AG08395 (cell line): ENCODE results near the gene AKR1C2.
"Not testable (repeated sequence)": the region's sequence is repeated elsewhere in the genome, so short reads cannot be mapped to it uniquely, and the experiment has no call there.

Source experiments
- DNase-seq: peaks from one replicate; pipeline ENCODE4 v3.0.0; 2012; ENCODE audit warnings: mixed read lengths, low spot score

The AKR1C2 gene

DNA sequence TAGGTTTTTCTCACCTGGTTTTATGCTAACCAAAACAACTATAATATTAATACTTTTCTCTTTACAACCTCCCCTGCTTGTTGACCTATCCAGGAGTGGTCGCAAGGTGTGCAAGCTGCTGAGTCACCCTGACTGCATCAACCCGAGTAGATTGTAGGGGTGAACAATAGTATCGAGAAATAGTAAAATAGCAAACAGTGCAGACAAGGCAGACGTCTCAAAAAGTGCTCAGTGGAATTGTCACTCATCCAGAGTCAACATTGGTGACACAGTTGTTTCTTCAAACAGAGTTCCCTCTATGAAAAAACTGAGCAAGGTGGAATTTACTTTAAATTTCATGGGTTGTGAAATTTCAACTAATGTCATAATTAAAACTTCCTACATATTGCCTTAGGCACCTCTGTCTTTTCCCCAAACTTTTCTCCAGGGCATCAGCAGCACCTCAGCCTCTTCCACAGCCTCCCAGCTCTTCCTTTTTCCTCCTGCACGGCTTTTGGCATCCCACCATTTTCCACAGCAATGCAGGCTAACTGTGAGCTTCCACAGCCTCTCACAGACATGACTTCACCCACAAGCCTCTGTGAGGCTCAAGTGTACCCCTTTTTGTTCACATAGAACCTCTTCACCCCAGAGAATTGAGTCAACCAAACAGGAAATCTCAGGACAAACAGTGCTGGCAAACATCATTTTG is 46.6 kb downstream of the AKR1C2 start:
- not testable (repeated sequence) for DNase-seq

DNA sequence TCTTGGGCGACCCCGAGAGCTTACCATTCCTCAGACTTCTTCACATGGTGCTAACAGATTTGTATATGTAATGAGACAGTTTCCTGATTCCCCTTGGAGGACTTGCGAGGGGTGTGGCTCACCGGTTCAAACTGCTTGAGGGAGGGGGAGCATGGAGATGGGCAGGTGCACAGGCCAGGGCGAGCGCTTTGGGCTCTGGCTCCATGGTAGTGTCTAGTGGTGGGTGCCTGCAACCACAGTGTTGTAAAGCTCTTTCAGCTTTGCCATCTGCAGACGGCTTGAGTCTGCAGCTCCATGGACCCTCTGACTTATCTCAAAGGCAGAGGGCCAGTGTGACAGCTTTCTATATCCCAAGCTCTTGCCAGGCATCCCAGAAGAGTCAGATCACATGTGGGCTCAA is 47.6 kb downstream of the AKR1C2 start:
- DNase-seq = not testable (repeated sequence)

DNA sequence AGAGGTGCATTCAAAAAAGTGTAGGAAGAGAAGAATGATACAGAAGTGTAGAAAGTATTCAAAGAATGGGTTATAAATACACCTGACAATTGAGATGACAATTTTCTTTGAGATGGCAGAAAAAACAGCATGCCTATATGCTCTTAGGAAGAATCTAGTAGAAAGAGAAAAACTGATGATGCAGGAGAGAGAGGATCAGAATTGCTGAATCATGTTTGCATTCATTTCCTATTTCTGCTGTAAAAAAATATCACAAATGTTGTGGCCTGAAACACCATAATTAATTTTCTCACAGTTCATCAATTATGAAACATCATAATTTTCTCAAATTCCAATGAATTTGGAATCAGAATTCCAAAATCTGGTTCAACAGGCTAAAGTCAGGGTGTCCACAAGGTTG is 50.3 kb downstream of the AKR1C2 start:
- DNase-seq = no peak

DNA sequence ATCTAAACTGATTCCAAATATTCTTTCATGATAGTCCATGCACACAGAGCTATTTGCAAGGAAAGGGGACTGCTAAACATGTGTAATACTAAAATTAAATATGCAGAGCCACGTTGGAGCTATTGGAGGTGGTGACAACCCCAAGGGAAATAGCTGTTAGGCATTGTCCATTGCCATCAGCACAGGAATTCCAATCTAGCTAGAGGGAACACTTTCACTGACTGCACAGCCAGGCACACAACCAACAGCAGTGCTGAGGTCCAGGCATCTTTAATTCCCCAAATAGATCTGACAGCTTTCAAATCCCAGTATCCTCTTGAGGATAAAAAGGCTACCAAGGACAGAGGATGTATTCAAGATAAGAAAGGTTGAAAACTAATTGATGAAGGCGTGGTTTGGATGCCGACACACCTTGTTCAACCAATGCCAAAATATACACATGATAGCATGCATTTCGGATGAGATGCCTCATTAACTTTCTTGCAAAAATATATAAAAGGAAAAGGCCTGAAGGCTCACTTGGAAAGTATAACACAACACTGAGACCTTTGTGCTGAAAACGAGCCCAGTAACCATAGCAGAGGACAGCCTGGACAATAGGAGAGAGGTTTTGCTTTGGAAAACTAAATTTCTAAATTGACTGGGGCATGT is 52.0 kb downstream of the AKR1C2 start:
- not testable (repeated sequence) for DNase-seq

DNA sequence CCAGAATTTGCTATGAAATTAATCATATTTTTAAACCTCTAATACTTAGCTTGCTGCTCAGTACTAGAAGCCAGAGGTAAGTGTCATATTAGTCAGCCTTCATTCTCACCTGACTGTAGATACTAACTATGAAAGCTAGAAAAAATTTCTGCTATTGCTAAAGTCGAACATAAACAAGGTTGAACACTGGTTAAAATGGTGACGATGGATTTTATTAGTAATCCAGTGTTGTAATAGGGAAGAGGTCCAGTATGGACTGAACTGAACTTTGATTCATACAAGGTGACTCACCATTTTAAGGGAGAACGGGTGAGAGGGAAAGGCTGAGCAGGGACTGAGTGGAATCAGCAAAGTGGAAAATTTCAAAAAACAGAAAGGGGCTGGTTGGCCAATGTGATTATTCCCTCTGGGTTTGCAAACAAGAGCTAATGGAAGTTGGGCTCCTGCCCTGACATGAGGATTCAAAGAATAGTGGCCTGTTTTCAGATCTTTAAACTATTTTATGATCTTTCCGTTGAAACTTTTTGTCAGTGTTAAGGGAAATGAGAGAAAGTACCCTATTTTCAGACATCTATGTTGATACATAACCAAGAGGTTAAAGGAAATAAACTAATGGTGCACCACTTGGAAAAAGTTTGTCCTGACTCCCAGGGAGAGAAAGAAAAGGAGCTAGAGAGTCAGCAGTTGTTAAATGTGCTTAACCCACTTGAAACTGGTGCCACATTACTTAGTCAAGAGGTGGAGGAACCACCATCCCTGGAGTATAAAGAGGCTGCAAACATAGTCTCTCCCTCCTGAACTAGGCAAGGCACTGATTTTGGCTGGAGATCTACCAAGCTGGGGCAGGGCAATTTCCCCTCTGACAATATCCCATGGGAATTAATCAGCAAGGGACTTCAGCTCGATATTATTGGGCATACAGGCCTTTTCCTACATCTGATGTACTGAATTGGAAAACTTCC is 55.7 kb downstream of the AKR1C2 start:
- peak; percentile 94 for DNase-seq

DNA sequence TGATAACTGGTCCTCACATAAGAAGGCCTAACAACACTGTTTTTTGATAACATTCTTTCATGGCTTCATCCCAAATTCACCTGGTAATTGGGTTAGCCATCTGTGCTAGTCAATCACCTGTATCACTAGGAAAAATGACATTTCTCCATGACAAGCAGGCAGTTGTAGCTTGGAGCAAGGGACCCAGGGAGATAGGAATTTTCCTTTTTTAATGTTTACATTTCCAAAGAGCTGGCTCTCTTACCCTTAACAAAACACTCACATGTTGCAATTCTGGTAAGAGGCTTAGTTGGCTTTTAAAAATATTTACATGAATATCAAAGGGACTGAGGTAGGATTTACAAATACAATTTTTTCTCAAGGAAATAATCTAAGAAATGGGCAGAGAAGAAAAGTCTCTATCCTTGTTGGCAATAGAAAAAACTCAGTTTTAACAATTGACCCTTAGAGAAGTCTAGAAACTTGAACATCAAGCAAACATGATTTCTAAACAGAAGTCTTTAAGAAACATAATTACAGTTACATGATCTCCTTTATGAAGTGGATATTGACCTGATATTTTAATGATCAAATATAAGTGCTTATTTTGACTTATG is 56.5 kb downstream of the AKR1C2 start:
- DNase-seq = peak; percentile 4

DNA sequence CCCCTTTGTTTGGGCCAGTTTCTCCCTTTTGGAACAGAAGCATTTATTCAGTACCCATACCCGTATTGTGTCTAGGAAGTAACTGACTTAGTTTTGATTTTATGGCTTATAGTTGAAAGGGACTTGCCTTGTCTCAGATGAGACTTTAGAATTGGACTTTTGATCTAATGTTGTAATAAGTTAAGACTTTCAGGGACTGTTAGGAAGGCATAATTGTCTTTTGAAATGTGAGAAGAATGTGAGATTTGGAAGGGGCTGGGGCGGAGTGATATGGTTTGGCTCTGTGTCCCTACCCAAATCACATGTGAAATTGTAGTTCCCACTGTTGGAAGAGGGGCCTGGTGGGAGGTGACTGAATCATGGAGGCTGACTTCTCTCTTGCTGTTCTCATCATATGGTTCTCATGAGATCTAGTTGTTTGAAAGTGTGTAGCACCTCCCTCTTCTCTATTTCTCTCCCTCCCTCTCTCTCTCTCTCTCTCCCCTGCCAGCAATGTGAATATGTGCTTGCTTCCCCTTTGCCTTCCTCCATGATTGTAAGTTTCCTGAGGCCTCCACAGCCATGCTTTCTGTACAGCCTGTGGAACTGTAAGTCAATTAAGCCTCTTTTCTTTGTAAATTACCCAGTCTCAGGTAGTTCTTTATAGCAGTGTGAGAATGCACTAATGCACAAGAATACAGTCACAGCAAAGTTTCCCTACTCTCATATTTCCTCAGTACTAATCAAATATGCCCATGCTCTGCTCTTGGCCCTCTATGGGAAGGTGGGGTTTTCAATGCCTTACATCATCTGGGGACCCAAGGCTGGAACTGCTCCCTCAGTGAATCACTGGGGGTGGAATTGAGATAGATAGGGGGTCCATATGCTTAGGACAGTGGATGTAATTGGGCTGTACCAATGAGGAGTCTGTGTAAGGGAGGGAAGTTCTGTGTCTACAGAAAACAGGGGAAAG is 57.6 kb downstream of the AKR1C2 start:
- DNase-seq = no peak

DNA sequence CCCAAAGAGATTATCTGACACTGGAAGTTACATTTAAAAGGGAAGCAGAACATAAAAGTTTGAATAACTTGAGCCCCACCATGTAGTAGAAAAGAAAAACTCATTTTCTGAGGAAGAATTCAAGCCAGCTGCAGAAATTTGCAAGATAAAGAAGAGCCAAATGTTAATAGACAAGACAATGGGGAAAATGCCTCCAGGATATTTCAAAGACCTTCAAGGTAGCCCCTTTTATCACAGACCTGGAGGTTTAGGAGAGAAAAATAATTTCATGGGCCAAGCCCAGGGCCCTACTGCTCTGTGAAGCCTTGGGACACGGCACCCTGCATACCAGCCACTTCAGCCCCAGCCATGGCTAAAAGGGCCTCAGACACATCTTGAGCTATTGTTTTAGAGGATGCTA is 58.8 kb downstream of the AKR1C2 start:
- no peak for DNase-seq

DNA sequence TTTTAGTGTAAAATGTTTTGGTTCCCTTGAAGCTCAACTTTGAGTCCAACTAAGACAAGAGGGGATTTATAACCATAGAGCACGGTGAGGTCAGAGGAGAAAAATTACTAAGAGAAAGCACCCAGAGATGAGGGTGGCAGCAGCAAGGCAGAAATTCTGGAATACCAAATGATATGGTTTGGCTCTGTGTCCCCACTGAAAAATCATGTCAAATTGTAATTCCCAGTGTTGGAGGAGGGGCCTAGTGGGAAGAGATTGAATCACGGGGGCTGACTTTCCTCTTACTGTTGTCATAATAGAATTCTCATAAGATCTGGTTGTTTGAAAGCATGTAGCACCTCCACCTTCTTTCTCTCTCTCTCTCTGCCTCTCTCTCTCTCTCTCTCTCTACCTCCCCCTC is 59.8 kb downstream of the AKR1C2 start:
- no peak for DNase-seq

DNA sequence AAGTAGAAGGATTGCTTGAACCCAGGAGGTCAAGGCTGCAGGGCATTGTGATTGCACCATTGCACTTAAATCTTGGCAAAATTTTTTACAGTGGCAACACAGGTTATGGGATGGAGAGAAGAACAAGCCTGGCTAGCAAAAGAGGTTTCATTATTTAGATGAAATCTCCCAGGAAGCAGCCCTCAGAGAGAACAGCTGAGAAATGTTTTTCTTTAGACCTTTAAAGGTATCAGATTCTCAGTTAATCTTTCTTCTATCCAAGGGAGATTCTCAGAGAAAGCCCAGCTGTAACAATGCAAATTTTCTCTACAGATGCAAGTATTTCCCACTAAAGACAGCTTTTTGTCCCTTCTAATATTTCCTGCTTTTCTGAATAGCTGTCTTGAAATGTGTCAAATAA is 60.2 kb downstream of the AKR1C2 start:
- DNase-seq = not testable (repeated sequence)

DNA sequence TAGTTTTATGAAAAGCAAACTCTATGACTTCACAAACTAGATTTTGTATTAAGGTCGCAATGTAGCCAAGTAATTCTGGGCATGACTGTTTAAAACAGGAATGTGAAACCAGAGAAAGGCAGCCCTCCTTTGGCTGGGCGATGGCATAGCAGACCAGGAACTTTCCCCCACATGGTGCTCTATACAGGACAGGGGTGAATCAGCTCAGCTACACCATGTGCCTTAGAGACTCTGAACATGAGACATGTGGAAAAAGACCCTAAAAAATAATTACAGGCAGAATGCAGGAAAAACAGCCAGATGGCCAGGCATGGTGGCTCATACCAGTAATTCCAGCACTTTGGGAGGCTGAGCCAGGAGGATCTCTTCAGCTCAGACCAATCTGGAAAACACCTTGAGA is 60.7 kb downstream of the AKR1C2 start:
- peak; percentile 54 for DNase-seq

DNA sequence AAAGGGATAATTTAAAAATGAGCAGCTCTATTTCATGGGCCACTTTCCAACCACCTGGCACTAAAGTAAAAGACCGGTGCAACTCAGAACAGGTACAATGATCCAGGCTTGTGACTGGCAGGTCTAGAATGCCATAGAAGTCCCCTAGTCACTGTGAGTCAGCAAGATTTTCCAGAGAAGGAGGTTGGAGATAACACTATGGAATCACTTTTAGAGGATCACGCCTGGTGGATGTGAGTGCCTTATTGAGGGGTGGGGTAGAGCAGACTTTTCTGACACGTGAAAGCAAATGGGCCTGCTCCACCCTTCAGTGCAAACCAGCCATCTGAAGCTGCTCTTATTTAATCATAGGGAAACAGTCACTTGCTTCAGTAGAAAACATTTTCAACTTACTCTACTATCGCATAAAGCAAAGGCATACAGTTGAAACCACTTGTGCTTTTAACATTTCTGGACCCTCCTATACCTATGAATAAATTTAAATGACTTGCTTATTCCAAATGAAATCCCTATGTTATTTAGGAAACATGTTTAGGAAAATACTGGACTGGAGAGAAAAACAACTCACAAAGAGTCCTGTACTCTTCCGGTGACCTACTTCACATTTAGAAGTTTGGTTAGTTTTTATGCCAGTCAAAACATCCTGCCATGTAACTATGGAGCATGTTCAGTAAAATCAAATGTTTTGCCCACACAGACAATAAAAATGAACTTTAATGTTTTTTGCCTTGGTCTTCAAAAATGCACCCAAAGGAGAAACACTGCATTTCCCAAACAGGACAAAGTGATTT is 61.9 kb downstream of the AKR1C2 start:
- DNase-seq = no peak

DNA sequence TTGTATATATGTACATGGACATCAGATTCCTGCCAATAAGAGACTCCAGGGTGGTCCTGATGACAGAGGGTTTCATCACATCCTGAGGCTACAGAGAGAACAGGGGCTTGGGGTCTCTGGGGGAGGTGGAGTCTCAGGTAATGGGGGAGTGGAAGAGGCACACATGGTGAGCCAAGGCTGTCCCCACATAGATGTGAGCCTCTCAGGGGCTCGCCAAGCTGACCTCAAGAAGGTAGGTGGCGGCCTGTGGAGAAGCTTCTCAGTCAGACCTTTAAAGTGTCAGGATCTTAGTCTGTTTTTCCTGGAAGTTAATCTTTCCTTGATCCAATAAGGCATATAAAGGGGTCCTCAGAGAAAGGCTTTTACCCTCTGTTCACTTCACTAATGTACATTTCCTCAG is 62.7 kb downstream of the AKR1C2 start:
- not testable (repeated sequence) for DNase-seq

DNA sequence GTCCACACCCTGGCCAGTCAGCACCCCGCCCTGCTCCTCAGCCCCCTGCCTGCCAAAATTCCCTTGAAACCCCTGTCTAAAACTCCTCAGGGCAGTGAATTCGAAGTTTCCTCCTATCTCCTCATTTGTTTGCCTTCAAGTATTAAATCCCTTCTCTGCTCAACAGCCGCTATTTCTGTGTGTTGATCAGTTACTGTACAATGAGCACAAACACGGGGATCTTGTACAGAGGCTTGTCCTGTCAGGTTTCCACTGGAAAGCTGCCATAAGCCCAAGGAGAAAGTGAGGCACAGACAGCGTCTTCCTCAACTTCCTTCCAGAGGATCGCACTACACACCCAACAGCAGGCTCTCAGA is 63.6 kb downstream of the AKR1C2 start:
- not testable (repeated sequence) for DNase-seq

DNA sequence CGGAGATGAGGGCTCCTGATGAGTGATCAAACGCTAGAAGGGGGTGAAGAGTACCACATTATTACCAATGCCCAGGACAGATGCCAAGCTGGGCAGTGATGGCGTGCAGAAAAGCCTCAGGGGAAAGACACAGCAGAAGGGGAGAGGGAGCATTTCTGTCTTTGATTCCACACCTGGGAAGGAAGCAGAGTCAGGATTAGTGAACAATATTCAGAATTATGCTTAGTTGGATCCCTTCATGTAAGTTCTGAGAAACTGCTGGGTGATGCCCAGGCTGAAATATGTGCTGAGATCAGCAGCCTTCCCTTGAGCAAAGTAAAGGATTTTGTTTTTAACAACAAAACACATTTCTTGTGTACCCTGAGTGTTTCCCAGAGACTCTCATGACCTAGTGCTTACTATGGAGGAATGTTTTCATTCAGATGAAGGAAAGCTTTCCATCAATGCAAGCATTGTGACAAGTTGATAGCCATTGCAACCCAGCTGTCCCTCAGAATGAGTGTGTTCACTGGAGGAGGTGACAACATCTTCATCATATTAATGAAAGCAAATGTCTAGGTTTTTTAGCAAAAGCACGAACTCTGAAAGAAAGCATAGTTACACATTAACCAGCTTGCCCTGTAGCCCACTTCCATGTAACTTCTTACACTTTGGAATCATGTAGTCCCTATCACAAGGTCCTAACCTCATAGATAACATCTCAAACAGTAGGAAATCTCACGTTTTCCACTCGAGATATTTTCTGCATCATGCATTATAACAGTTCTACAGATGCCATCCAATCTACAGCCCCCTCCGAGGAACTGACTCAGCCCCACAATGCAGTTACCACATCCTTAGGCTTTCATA is 64.2 kb downstream of the AKR1C2 start:
- DNase-seq = peak; percentile 14
